Suppressor macrophage treated with lipopolysaccharide for 1 hour (primary cell): Measurements from ENCODE around the gene PRDM16.

Experiments used
- DNase-seq, 3 donors: peaks; one replicate each; pipeline ENCODE4 v3.0.0-alpha.2; 2020 to 2022

PRDM16 gene

GRCh38 chr1:3249231-3249630 lies 180.2 kb downstream of the PRDM16 start:
- DNase-seq = no peak

DNA sequence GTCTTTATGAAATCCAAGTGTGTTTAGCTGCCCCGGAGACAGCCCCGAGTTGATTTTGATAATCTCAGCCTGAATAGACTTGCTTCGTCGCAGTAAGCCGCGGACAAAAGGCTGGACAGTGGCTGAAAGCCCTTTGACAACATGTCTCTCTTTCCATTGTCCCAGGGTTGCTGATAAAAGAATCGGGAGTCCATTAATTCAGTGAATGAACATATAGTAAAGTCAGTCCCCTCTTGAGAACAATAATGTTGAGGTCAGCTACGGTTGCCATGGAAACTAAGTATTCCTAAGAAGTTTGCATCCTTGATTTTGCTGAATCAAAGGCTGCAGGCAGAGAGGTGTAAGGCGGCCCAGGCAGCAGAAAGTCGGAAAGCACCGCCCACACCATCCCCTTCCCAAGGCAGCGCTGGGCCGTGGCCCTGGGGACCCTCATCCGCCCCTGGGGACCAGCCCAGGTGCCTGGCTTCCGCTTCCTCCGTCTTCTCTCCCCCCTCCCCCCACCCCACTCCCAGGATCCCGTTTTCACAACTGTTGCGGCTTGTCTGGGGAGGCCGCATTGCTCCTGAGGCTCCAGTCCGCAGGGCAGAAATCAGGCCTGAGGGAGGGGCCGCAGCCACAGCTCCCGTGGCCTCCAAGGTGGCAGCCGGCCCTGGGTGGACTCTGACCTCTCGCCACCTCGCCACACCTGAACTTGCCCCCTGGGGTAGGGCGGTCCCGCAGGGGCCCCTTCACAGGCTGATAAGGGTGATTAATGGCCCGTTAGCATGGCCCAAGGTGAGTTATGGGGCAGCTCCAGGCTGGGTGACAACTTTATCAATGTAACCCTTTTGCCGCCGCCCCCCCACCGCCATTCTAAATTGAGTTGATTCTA lies 180.9 kb downstream of the PRDM16 start:
- no peak for DNase-seq

GRCh38 chr1:3250624-3251023 lies 181.6 kb downstream of the PRDM16 start:
- no peak for DNase-seq

DNA sequence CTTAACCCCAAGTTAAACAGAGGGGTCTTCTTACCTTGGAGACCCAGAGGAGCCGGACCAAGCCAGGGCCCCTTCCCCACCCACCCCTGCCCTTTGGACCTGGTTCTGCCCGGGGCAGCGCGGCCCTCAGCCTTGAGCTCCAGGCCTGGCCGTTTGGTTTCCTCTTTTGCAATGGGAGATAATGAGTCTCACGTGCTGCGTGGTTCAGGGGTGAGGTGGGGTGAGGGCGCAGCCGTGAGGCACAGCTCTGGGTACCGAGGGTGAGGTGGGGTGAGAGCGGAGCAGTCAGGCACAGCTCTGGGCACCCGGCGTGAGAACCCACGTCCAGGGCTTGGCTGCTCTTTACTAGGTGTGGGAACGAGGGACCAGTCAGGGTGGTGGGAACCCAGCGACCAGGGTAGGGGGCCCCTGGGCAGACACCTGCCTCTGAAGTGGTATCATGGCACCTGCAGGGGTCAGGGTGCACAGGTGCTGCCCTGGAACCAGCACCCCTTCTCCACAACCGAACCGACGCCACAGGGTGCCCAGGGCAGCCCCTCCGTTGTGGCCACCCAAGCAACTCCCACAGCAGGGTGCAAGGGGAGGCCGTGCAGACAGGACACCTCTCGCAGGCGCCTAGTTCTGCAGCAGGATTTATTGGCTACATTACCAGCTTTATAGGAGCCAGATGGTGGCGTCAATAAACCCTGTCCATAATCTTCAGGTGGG lies 182.2 kb downstream of the PRDM16 start:
- no peak for DNase-seq

- DNase-seq = no peak
Observed at GRCh38 chr1:3251807-3252428, 182.9 kb downstream of the PRDM16 start.

DNA sequence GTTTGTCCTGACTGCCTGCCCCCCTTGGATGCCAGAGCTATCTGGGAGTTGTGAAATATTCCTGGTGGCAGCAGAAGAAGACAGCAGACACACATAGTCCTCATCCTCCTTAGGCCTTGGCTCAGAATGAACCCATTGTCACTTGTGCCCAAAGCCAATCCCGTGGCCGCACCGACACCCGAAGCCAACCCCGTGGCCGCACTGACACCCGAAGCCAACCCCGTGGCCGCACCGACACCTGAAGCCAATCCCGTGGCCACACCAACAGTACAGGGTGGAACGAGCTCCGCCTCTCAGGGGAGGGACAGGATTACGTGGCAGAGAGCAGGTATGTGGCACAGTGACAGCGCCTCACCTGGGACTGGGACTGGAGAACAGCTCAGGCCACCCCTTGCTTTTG lies 186.7 kb downstream of the PRDM16 start:
- no peak for DNase-seq

- DNase-seq = no peak
Observed at GRCh38 chr1:3257788-3258187, 188.8 kb downstream of the PRDM16 start.

GRCh38 chr1:3258386-3259003 lies 189.5 kb downstream of the PRDM16 start:
- DNase-seq = no peak

- no peak for DNase-seq
Observed at GRCh38 chr1:3259020-3259419, 190.0 kb downstream of the PRDM16 start.

DNA sequence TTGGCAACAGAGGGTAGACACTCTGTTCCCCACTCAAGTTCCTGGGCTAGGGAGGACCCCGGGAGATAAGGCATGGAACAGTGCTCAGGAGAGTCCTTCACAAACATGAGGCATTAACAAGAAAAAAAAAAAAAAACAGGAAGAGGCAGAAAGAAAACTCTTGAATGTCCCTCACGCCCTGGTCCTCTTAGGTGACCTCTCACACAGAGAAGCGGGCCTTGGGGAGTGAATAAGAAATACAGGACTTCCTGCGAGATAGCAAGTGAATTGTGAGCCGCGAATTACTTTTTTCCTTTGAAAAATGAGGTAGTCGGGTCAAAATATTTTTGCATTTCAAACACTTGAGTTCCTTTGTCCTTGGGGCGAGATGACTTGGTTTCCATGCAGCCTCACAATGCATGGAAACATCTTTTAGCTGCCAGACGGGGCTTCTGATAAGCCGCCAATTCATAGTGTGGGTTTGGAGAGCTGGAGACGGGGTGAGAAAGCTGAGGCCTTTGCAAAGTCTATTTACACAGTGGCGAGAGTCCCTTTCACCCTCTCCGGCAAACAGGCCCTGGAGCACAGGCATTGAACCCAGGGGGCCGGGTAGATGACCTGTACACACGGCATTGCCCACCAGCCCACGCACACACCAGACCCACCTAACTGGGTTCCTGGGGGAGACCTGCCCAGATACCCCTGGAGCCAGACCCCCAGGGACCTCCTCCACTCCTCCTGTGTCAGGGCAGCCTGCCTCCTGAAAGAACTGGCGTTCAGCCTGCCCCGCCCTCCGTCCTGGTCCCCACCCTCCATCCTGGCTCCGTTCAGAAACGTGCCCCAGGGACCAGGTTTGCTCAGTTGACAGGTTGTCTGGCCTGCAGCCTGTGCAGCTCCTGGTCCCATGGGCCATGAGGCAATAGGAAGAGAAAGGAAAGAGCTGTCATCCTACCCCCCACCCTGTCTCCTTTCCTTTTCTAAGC lies 192.3 kb downstream of the PRDM16 start:
- no peak for DNase-seq

- peak in 1 of 3 donors; percentile 11 for DNase-seq
Observed at GRCh38 chr1:3261969-3262579, 193.1 kb downstream of the PRDM16 start.

DNA sequence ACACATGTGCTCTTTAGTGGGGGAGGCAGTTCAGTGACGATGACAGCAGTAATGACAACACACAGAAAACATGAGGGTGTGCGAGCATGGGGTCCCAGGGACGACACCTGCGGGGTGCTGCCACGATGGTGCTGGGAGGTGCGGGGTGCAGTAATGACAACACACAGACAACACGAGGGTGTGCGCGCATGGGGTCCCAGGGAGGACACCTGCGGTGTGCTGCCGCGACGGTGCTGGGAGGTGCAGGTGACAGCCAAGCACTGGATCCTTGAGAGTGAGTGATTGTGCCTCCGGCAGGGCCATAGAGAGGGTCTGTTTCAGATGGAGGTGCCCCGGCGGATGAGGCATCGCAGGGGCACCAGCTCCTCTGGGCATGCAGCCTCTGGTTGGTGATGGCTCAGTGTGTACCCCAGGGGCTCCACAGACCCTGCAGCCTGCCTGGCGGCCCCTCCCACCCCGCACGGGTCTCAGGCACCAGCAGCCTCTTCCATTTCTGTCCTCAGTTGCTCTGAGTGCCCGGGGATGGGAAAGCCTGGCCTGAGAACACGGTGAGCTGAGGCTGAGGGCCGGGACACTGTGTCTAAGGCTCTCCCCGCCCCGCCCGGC lies 193.8 kb downstream of the PRDM16 start:
- no peak for DNase-seq

- no peak for DNase-seq
Observed at GRCh38 chr1:3263790-3264189, 194.8 kb downstream of the PRDM16 start.

GRCh38 chr1:3264456-3264855 lies 195.5 kb downstream of the PRDM16 start:
- no peak for DNase-seq

- no peak for DNase-seq
Observed at GRCh38 chr1:3265835-3266805, 197.1 kb downstream of the PRDM16 start.

DNA sequence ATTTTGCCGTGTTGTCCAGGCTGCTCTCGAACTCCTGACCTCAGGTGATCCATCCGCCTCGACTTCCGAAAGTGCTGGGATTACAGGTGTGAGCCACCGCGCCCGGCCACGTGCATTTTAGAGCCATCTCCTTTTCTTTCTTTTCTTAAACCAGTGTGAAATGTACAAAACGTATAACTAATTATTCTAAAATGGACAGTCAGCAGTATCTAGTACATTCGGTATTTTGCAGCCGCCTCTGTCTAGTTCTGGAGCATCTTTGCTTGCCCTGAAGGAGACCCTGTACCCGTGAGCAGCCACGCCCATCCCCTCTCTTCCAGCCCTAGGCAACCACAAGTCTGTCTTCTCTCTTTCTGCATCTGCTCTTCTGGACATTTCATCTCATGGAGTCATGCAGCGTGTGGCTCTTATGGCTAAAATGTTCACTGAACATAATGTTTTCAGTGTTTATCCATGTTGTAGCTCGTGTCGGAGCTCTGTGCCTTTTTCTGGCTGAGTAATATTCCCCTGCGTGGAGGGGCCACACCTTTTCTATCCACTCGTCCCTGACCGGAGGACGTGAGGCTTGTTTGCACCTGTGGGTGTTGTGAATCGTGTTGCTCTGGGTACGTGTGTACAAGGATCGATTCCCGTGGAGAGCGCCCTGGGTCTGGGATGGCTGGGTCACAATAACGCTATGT lies 198.0 kb downstream of the PRDM16 start:
- DNase-seq = no peak

DNA sequence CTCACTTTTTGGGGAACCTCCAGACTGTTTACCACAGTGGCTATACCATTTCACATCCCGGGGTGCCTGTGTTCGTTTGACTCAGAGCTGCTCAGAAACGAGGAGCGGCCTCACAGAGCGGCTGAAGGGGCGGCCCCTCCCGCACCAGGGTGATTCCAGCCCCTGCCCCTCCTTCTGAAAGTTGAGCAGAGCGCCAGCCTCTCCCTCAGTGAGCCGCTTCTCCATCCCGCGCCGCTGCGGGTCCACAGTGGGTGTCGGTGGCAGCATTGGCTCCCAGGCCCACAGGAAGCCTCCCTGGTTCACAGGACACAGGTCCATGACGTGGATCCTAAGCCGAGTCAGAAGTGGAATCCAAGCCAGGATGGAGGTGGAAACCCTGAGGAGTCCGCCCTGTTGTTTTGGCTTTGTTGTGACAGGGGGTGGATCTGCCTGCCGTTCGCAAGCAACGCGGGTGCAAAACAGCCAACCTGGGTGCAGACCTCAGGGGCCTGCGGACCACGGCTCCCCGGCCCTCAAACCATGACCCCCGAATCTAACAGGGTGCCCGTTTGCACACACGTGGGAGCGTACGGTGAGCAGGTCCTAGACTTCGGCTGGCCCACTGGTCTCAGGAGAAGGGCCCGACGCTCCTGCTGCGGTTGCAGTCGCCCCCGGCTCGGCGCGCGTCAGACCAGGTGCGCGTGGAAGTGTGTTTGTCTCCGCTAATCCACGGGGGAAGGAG lies 198.7 kb downstream of the PRDM16 start:
- DNase-seq = no peak

GRCh38 chr1:3268281-3268680 lies 199.3 kb downstream of the PRDM16 start:
- DNase-seq = no peak
